Neural crest cell (in vitro differentiated cells): ENCODE data around the gene VASP. TPM values are rescaled to one million over a fixed set of nuclear protein-coding genes. Genes with fewer than 3 reads are reported as not detected.

Experiments used
- DNase-seq: peaks from one replicate; pipeline ENCODE4 v3.0.0; 2021; ENCODE audit warnings: low read depth, mixed read lengths, low spot score
- H3K27ac Mint-ChIP-seq: one replicate; pipeline ENCODE4 v1.8.0; 2021; ENCODE audit warnings: mild to moderate bottlenecking, mixed read lengths; ENCODE audit not compliant: unreplicated experiment
- H3K27me3 Mint-ChIP-seq: 2 replicates; pipeline ENCODE4 v1.8.0; 2021; ENCODE audit warnings: low read depth, mild to moderate bottlenecking, mixed read lengths
- H3K36me3 Mint-ChIP-seq: 2 replicates; pipeline ENCODE4 v1.8.0; 2021; ENCODE audit warnings: low read depth, mild to moderate bottlenecking, mixed read lengths
- H3K4me1 Mint-ChIP-seq: 2 replicates; pipeline ENCODE4 v1.8.0; 2021; ENCODE audit warnings: mixed read lengths
- H3K4me3 Mint-ChIP-seq: one replicate; pipeline ENCODE4 v1.8.0; 2021; ENCODE audit warnings: mild to moderate bottlenecking, mixed read lengths
- H3K9me3 Mint-ChIP-seq: 2 replicates; pipeline ENCODE4 v1.8.0; 2021; ENCODE audit warnings: mixed read lengths
- total RNA-seq: library from RNA; stranded (reverse); gene quantifications from 2 replicates; pipeline ENCODE4 v1.2.1, GENCODE V29; 2021
- TF ChIP-seq, protein P1 (sequence below): fragments of 200-600 bp; sonication (generic); conservative IDR thresholded peaks from 2 replicates; pipeline ENCODE4 v1.5.0; 2021; ENCODE audit warnings: antibody characterized with exemption, mild to moderate bottlenecking

The VASP gene
- total RNA-seq, 1 donor from 2014 or later, result 49.9 TPM

DNA sequence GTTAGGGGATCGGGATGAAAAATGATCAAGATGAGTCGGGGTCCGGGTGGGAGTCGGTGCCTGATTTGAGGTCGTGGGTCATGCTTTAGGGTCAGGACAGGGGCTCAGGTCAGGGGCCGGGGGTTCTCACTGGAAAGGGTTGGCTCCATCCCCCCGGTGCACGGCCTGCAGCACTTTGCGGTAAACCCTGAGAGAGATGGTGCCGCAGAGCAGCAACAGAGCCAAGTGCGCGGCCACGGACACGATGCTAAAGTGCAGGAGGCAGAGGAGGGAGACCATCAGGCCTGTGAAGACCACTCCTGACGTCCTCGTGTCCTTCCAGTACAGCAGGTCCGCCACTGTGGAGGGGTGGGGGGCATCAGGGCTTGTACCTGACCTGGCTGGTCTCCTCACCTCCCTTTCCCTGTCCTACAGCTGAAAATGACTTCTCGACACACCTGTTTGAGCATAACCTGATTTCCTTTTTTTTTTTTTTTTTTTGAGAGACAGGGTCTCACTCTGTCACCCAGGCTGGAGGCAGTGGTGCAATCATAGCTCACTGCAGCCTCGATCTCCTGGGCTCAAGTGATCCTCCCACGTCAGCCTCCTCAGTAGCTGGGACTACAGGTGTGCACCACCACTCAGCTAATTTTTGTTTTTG, 17.9 kb upstream of the VASP start:
- H3K27ac Mint-ChIP-seq, result no peak overlapping the region
- peaks cover 31% of the 10 kb centered on the region for H3K4me1 Mint-ChIP-seq
- no peaks in the 10 kb centered on the region for H3K9me3 Mint-ChIP-seq
- DNase-seq, result no peak
- no peaks in the 10 kb centered on the region for H3K36me3 Mint-ChIP-seq
- H3K4me3 Mint-ChIP-seq, result no peak overlapping the region
- TF ChIP-seq, protein P1, sequence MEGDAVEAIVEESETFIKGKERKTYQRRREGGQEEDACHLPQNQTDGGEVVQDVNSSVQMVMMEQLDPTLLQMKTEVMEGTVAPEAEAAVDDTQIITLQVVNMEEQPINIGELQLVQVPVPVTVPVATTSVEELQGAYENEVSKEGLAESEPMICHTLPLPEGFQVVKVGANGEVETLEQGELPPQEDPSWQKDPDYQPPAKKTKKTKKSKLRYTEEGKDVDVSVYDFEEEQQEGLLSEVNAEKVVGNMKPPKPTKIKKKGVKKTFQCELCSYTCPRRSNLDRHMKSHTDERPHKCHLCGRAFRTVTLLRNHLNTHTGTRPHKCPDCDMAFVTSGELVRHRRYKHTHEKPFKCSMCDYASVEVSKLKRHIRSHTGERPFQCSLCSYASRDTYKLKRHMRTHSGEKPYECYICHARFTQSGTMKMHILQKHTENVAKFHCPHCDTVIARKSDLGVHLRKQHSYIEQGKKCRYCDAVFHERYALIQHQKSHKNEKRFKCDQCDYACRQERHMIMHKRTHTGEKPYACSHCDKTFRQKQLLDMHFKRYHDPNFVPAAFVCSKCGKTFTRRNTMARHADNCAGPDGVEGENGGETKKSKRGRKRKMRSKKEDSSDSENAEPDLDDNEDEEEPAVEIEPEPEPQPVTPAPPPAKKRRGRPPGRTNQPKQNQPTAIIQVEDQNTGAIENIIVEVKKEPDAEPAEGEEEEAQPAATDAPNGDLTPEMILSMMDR, result no peak
- H3K27me3 Mint-ChIP-seq, result peaks cover 2% of the 10 kb centered on the region

DNA sequence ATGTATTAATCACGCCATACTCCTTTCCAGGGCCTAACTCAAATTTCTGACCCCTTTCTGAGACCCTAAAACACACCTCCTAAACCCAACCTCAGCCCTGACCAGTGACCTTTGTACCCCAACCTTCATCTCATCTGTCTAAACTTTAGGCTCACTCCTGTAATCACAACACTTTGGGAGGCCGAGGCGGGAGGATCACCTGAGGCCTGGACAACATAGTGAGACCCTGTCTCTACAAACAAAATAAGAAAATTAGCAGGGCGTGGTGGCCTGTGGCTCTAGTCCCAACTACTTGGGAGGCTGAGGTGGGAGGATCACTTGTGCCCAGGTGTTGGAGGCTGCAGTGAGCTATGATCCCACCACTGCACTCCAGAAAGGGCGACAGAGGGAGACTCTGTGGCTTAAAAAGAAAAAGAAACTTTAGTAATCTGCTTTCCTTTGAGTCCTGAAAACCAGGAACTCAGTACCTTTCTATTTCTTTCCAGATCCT, 15.1 kb upstream of the VASP start:
- no peak overlapping the region for H3K27ac Mint-ChIP-seq
- TF ChIP-seq, protein P1, result no peak
- peak overlapping the region; percentile 59 for H3K4me3 Mint-ChIP-seq
- H3K36me3 Mint-ChIP-seq, result no peaks in the 10 kb centered on the region
- peaks cover 33% of the 10 kb centered on the region for H3K4me1 Mint-ChIP-seq
- no peaks in the 10 kb centered on the region for H3K9me3 Mint-ChIP-seq
- DNase-seq, result no peak
- H3K27me3 Mint-ChIP-seq, result peaks cover 17% of the 10 kb centered on the region

DNA sequence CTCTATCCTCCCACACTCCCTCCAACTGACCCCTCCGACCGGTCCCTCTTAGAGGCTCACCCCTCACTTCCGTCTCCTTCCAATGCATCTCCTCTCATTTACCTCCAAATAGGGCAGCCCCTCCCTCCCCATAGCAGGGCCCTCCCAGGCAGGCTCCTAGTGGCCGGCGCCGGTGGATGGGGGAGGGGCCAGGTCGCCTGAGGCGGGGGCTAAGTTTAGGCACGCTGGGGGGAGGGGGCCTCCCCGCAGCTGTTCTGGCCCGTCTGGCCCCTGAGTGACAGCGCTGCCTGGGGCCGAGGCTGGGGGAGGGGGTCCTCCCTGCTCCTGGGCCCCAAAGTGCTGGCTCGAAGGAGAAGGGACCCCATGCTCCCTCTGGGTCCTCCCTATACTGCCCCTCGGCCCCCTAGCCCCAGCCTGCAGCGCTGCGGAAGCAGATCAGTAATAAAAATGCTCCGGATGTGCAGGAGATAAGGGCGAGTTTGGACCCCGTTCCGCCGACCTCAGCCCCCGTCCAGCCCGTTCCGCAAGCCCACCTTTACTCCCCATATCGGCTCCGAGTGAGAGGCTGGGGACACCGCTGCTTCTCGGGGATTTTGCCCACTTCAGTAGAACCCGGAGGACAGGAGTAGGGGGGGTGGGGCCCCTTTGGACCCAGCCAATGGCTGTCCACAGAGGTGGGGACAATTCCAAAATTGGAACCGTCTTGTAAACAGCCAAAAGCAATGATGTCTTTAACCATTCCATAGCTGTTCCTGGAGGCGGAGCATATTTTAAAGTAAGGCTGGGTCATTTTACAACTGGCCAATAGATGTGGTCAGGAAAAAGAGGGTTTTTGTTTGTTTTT, 14.4 kb upstream of the VASP start:
- TF ChIP-seq, protein P1, result no peak
- DNase-seq, result peak; percentile 33
- no peaks in the 10 kb centered on the region for H3K9me3 Mint-ChIP-seq
- peak overlapping the region; percentile 88 for H3K4me3 Mint-ChIP-seq
- no peaks in the 10 kb centered on the region for H3K36me3 Mint-ChIP-seq
- H3K27me3 Mint-ChIP-seq, result peaks cover 24% of the 10 kb centered on the region
- peaks cover 37% of the 10 kb centered on the region for H3K4me1 Mint-ChIP-seq
- H3K27ac Mint-ChIP-seq, result no peak overlapping the region

DNA sequence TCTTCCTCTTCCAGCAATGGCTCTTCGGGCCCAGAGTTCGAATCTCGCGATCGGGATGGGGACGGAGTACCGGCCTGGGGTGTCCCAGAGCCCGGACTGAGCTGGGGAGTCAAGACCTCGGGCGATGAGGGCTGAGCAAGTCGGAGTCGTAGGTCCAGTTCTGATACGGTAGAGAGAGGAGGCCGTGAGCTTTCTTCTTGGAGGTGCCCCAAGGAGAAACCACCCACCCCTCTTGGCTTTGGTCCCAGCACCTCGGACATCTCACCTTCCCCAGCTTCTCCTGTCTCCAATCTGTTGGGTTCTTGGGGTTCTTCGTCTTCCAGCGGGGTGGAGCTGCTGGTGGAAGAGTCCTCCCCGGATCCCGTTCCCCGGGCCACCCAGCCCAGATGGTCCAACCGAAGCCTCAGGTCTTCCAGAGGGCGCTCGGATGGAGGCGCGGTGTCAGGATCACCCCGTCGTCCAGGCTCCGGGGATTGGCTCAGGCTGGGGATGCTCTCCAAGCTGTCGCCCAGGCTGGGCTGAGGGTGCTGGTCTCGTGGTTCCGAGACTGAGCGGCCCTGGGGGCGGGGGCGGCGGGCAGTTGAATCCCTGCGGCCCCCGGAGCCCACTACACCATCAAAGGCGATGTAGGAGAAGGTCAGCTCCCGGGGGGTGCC, 12.9 kb upstream of the VASP start:
- DNase-seq, result no peak
- Mint-ChIP-seq H3K36me3 (no peaks in the 10 kb centered on the region), H3K27ac (no peak overlapping the region), H3K4me1 (peaks cover 45% of the 10 kb centered on the region), H3K27me3 (peaks cover 38% of the 10 kb centered on the region), H3K4me3 (peak overlapping the region; percentile 88), H3K9me3 (no peaks in the 10 kb centered on the region)
- TF ChIP-seq, protein P1, result no peak

DNA sequence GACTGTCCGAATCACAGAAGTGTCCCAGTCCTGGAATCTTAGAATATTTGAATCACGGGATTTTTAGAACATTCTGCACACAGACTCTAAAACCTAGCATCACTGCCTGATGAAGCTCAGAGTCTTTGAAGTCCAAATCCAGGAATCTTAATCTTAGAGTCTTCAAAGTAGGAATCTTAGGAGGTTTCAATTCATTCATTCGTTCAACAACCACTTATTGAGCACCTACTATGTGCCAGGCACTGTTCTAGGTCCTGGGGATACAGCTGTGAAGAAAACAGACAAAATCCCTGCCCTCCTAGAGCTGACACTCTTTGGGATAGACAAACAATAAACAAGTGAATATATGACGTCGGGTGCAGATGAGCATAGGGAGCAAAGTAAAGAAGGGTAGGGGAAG, 12.1 kb upstream of the VASP start:
- DNase-seq, result no peak
- Mint-ChIP-seq H3K4me3 (peak overlapping the region; percentile 60), H3K4me1 (peaks cover 48% of the 10 kb centered on the region), H3K27me3 (peaks cover 46% of the 10 kb centered on the region), H3K36me3 (no peaks in the 10 kb centered on the region), H3K27ac (no peak overlapping the region), H3K9me3 (no peaks in the 10 kb centered on the region)
- TF ChIP-seq, protein P1, result no peak
